GM13977 (cell line): Measurements from ENCODE around the gene SEPTIN2.
"Not testable (repeated sequence)": the region's sequence is repeated elsewhere in the genome, so short reads cannot be mapped to it uniquely, and the experiment has no call there.

Experiments
- DNase-seq: peaks from one replicate; pipeline ENCODE4 v3.0.0; 2012; ENCODE audit warnings: low spot score
- CTCF ChIP-seq: IDR thresholded peaks from 2 replicates; pipeline ENCODE4 v1.5.1; 2012; ENCODE audit warnings: mild to moderate bottlenecking, control low read depth; ENCODE audit not compliant: insufficient read depth; ENCODE audit errors: extremely low read depth, missing control alignments
- in situ Hi-C: fragments of 300-500 bp; cut with MboI; formaldehyde crosslinking; loops from one replicate; pipeline ENCODE4 v1.12.0; 2022; ENCODE audit warnings: low sequenced_read_pairs, low pct_unique_long_range_greater_than_20kb, mixed read lengths, inconsistent platforms; ENCODE audit not compliant: unreplicated experiment

Gene SEPTIN2

GRCh38 chr2:241364781-241365180, 49.1 kb downstream of the SEPTIN2 start:
- no peak for TF ChIP-seq CTCF
- in situ Hi-C loops, result no loop called here
- no peak for DNase-seq

- in situ Hi-C loops, result no loop called here
- TF ChIP-seq CTCF, result no peak
- DNase-seq, result no peak
Measured at GRCh38 chr2:241366678-241367077, 51.0 kb downstream of the SEPTIN2 start.

GRCh38 chr2:241368643-241369042, 52.9 kb downstream of the SEPTIN2 start:
- no peak for DNase-seq
- no peak for TF ChIP-seq CTCF
- in situ Hi-C loops, result no loop called here

GRCh38 chr2:241372361-241372992, 56.8 kb downstream of the SEPTIN2 start:
- no peak for TF ChIP-seq CTCF
- in situ Hi-C loops, result no loop called here
- DNase-seq, result no peak

- in situ Hi-C loops, result no loop called here
Measured at GRCh38 chr2:241373446-241373845, 57.7 kb downstream of the SEPTIN2 start.

GRCh38 chr2:241373906-241374305, 58.2 kb downstream of the SEPTIN2 start:
- in situ Hi-C loops, DNase-seq: not testable (repeated sequence)

More at GRCh38 chr2:241373446-241373845, 57.7 kb downstream of the SEPTIN2 start:
- no peak for DNase-seq
- TF ChIP-seq CTCF, result no peak

- TF ChIP-seq CTCF, result no peak
- in situ Hi-C loops, result no loop called here
- no peak for DNase-seq
Measured at GRCh38 chr2:241375300-241375699, 59.6 kb downstream of the SEPTIN2 start.
